ENCODE results near the gene EPHB1.

GRCh38 chr3:135239615-135239884, 444.5 kb downstream of the EPHB1 start:
- no peak for TF ChIP-seq GATA2 (IDR thresholded peaks at IDR 0.05; ENCODE audit: low read depth, low read length)
- TF ChIP-seq GATA3 (IDR thresholded peaks at IDR 0.05; ENCODE audit: low read depth, low read length) = no peak

Data from SH-SY5Y (cell line).